Nephron (organoid): ENCODE measurements around the gene UGP2.
A peak's percentile ranks its signal among the peaks of the same experiment; 100 is the strongest.

Experiments used
- H3K27ac Mint-ChIP-seq, 3 experiments: 2 replicates each; pipeline ENCODE4 v1.8.0; 2020; ENCODE audit warnings: mixed read lengths in 3 of 3, mild to moderate bottlenecking in 2 of 3, moderate library complexity in 1 of 3
- H3K27me3 Mint-ChIP-seq: 2 replicates; pipeline ENCODE4 v1.8.0; 2021; ENCODE audit warnings: low read depth, mild to moderate bottlenecking, moderate library complexity, mixed read lengths
- H3K36me3 Mint-ChIP-seq: 2 replicates; pipeline ENCODE4 v1.8.0; 2020; ENCODE audit warnings: low read depth, mixed read lengths
- H3K4me1 Mint-ChIP-seq: 2 replicates; pipeline ENCODE4 v1.8.0; 2020; ENCODE audit warnings: mixed read lengths
- H3K4me3 Mint-ChIP-seq, 3 experiments: 2 replicates each; pipeline ENCODE4 v1.8.0; 2020; ENCODE audit warnings: mild to moderate bottlenecking in 3 of 3, mixed read lengths in 3 of 3, moderate library complexity in 2 of 3
- H3K9me3 Mint-ChIP-seq: 2 replicates; pipeline ENCODE4 v1.8.0; 2020; ENCODE audit warnings: mixed read lengths
- CTCF ChIP-seq, 3 experiments: fragments of 200-600 bp; sonication (generic); IDR thresholded peaks; one replicate each; pipeline ENCODE4 v1.5.0; 2021; ENCODE audit warnings: antibody characterized with exemption in 3 of 3; ENCODE audit not compliant: unreplicated experiment in 3 of 3

UGP2 gene

GRCh38 chr2:63888490-63889402, 47.0 kb downstream of the UGP2 start:
- Mint-ChIP-seq H3K4me3 (no peak overlapping the region), H3K4me1 (peaks cover 15% of the 10 kb centered on the region), H3K9me3 (no peaks in the 10 kb centered on the region), H3K27me3 (no peaks in the 10 kb centered on the region), H3K27ac (peak overlapping the region in 2 of 3 experiments; percentile 9 to 21), H3K36me3 (peaks cover 55% of the 10 kb centered on the region)
- TF ChIP-seq CTCF (IDR thresholded peaks at IDR 0.05; ENCODE audit: unreplicated experiment in 3 of 3), result peak; percentile 68 to 76 (median 76)

GRCh38 chr2:63890678-63891077, 49.0 kb downstream of the UGP2 start:
- Mint-ChIP-seq H3K36me3 (peaks cover 62% of the 10 kb centered on the region), H3K4me1 (peaks cover 15% of the 10 kb centered on the region), H3K9me3 (no peaks in the 10 kb centered on the region), H3K27ac (no peak overlapping the region), H3K4me3 (no peak overlapping the region), H3K27me3 (no peaks in the 10 kb centered on the region)
- no peak for TF ChIP-seq CTCF (IDR thresholded peaks at IDR 0.05; ENCODE audit: unreplicated experiment in 3 of 3)

GRCh38 chr2:63891488-63892030, 49.9 kb downstream of the UGP2 start:
- Mint-ChIP-seq H3K4me3 (no peak overlapping the region), H3K9me3 (no peaks in the 10 kb centered on the region), H3K36me3 (peaks cover 67% of the 10 kb centered on the region), H3K27me3 (no peaks in the 10 kb centered on the region), H3K27ac (peak overlapping the region in 1 of 3 experiments; percentile 42), H3K4me1 (peaks cover 15% of the 10 kb centered on the region)
- TF ChIP-seq CTCF (IDR thresholded peaks at IDR 0.05; ENCODE audit: unreplicated experiment in 3 of 3), result no peak

- Mint-ChIP-seq H3K9me3 (no peaks in the 10 kb centered on the region), H3K27me3 (no peaks in the 10 kb centered on the region), H3K4me1 (peaks cover 15% of the 10 kb centered on the region), H3K36me3 (peaks cover 70% of the 10 kb centered on the region), H3K27ac (peak overlapping the region in 1 of 3 experiments; percentile 25), H3K4me3 (no peak overlapping the region)
- TF ChIP-seq CTCF (IDR thresholded peaks at IDR 0.05; ENCODE audit: unreplicated experiment in 3 of 3), result no peak
Measured at GRCh38 chr2:63893163-63893562, 51.5 kb downstream of the UGP2 start.

- Mint-ChIP-seq H3K36me3 (peaks cover 73% of the 10 kb centered on the region), H3K27me3 (no peaks in the 10 kb centered on the region), H3K4me1 (peaks cover 9% of the 10 kb centered on the region), H3K27ac (no peak overlapping the region), H3K9me3 (no peaks in the 10 kb centered on the region), H3K4me3 (no peak overlapping the region)
- no peak for TF ChIP-seq CTCF (IDR thresholded peaks at IDR 0.05; ENCODE audit: unreplicated experiment in 3 of 3)
Measured at GRCh38 chr2:63894167-63894566, 52.5 kb downstream of the UGP2 start.
